SK-N-SH (cell line): ENCODE data around the gene MYDGF. TPM values are rescaled to one million over a fixed set of nuclear protein-coding genes. Genes with fewer than 3 reads are reported as not detected.

Source experiments
- CTCF ChIA-PET: fragments of 300-600, 350-600 bp; formaldehyde crosslinking; extraction: SDS; loops from one replicate; lab custom pipeline; 2021; lab: Yijun Ruan, JAX
- POLR2A ChIA-PET: fragments of 350-600 bp; sonication (Branson Sonifier 250); formaldehyde crosslinking; extraction: SDS; loops from one replicate; lab custom pipeline; 2020; ENCODE audit warnings: antibody characterized with exemption, inconsistent platforms; lab: Yijun Ruan, JAX
- DNase-seq: peaks from one replicate; pipeline ENCODE4 v3.0.0; 2012
- H2AFZ ChIP-seq: fragments of 200-600 bp; sonication (generic); 2 replicates; pipeline ENCODE4 v1.8.1; 2016; ENCODE audit warnings: antibody characterized with exemption, mild to moderate bottlenecking, low read depth
- H3F3A ChIP-seq: fragments of 200-600 bp; sonication (generic); replicated peaks from 2 replicates; pipeline ENCODE3; 2016; ENCODE audit warnings: antibody characterized with exemption, mild to moderate bottlenecking; ENCODE audit not compliant: insufficient read depth
- H3K27ac ChIP-seq, 2 experiments: fragments of 200-500 bp in 1 of 2; fragments of 200-600 bp in 1 of 2; sonication (Bioruptor generic) in 1 of 2; sonication (generic), shearing (Covaris generic) in 1 of 2; 2 replicates each; pipeline versions ENCODE4 v1.5.1 to v1.6.1; 2014 to 2016; ENCODE audit warnings: low read depth in 2 of 2, inconsistent platforms in 1 of 2, low read length in 1 of 2, mild to moderate bottlenecking in 1 of 2, mixed read lengths in 1 of 2
- H3K27me3 ChIP-seq: fragments of 200-600 bp; sonication (generic), shearing (Covaris generic); 2 replicates; pipeline ENCODE4 v1.6.1; 2016; ENCODE audit warnings: mixed run types; ENCODE audit not compliant: insufficient read depth
- H3K36me3 ChIP-seq, 2 experiments: fragments of 200-500 bp in 1 of 2; fragments of 200-600 bp in 1 of 2; sonication (Bioruptor generic) in 1 of 2; sonication (generic) in 1 of 2; replicated peaks in 1 of 2; 2 replicates each; pipeline versions ENCODE3 to v1.5.1; 2014 to 2016; ENCODE audit warnings: low read length in 1 of 2, mild to moderate bottlenecking in 1 of 2; ENCODE audit not compliant: insufficient read depth in 2 of 2, control insufficient read depth in 1 of 2
- H3K4me1 ChIP-seq, 2 experiments: fragments of 200-500 bp in 1 of 2; fragments of 200-600 bp in 1 of 2; sonication (Bioruptor generic) in 1 of 2; sonication (generic), shearing (Covaris generic) in 1 of 2; 2 replicates each; pipeline versions ENCODE4 v1.5.1 to v1.6.1; 2014 to 2016; ENCODE audit warnings: low read depth in 1 of 2, low read length in 1 of 2, mixed run types in 1 of 2; ENCODE audit not compliant: insufficient read depth in 2 of 2, control insufficient read depth in 1 of 2
- H3K4me2 ChIP-seq: fragments of 200-600 bp; sonication (generic), shearing (Covaris generic); 2 replicates; pipeline ENCODE4 v1.6.1; 2017; ENCODE audit warnings: mixed run types
- H3K4me3 ChIP-seq, 2 experiments: fragments of 200-500 bp in 1 of 2; fragments of 200-600 bp in 1 of 2; sonication (Bioruptor generic) in 1 of 2; sonication (generic), shearing (Covaris generic) in 1 of 2; 2 replicates each; pipeline versions ENCODE4 v1.5.1 to v1.8.1; 2014 to 2016; ENCODE audit warnings: low read depth in 2 of 2, inconsistent platforms in 1 of 2, low read length in 1 of 2, mild to moderate bottlenecking in 1 of 2, mixed read lengths in 1 of 2, moderate library complexity in 1 of 2
- H3K79me2 ChIP-seq: fragments of 200-600 bp; sonication (generic); 2 replicates; pipeline ENCODE4 v1.8.1; 2017; ENCODE audit warnings: mild to moderate bottlenecking; ENCODE audit not compliant: insufficient read depth
- H3K9ac ChIP-seq: fragments of 200-600 bp; sonication (generic); 2 replicates; pipeline ENCODE4 v1.6.1; 2017; ENCODE audit warnings: mixed run types
- H3K9me2 ChIP-seq: fragments of 200-600 bp; sonication (generic); 2 replicates; pipeline ENCODE4 v1.6.1; 2017; ENCODE audit warnings: mixed run types
- H3K9me3 ChIP-seq: fragments of 200-600 bp; sonication (generic); 2 replicates; pipeline ENCODE4 v1.6.1; 2017; ENCODE audit warnings: mixed run types, mild to moderate bottlenecking, moderate library complexity
- H4K20me1 ChIP-seq: fragments of 200-600 bp; sonication (generic); 2 replicates; pipeline ENCODE4 v1.6.1; 2017; ENCODE audit warnings: mild to moderate bottlenecking, mixed run types; ENCODE audit not compliant: insufficient read depth
- CHD2 ChIP-seq: fragments of 150-350 bp; IDR thresholded peaks from 2 replicates; pipeline ENCODE4 v1.6.1; 2018; ENCODE audit warnings: low read length; ENCODE audit not compliant: partially characterized antibody
- EP300 ChIP-seq, 2 experiments: IDR thresholded peaks; 2 replicates each; pipeline versions ENCODE4 v1.4.0 to v1.6.1; 2012; ENCODE audit warnings: borderline replicate concordance in 1 of 2, low read depth in 1 of 2, low read length in 1 of 2
- FOXM1 ChIP-seq: IDR thresholded peaks from 2 replicates; pipeline ENCODE4 v1.4.0; 2012; ENCODE audit warnings: low read depth, mild to moderate bottlenecking
- IRF3 ChIP-seq: fragments of 150-350 bp; IDR thresholded peaks from 2 replicates; pipeline ENCODE4 v1.6.1; 2016; ENCODE audit warnings: mild to moderate bottlenecking, low read depth, low read length
- MAX ChIP-seq: IDR thresholded peaks from 2 replicates; pipeline ENCODE4 v1.4.0; 2012; ENCODE audit warnings: low read depth
- NRF1 ChIP-seq: IDR thresholded peaks from 2 replicates; pipeline ENCODE4 v1.6.1; 2012; ENCODE audit warnings: low read depth, mild to moderate bottlenecking, low read length
- PBX3 ChIP-seq: IDR thresholded peaks from 2 replicates; pipeline ENCODE4; 2012
- POLR2AphosphoS5 ChIP-seq: IDR thresholded peaks from 2 replicates; pipeline ENCODE4 v1.6.1; 2012; ENCODE audit warnings: low read depth, low read length
- RCOR1 ChIP-seq: fragments of 150-350 bp; IDR thresholded peaks from 2 replicates; pipeline ENCODE4 v1.6.1; 2017; ENCODE audit warnings: antibody characterized with exemption, low read length
- REST ChIP-seq: IDR thresholded peaks from 2 replicates; pipeline ENCODE4 v1.6.1; 2012; ENCODE audit warnings: mild to moderate bottlenecking, low read depth, low read length, moderate library complexity
- TCF12 ChIP-seq: IDR thresholded peaks from 2 replicates; pipeline ENCODE4 v1.4.0; 2012
- TEAD4 ChIP-seq: IDR thresholded peaks from 2 replicates; pipeline ENCODE4 v1.4.0; 2012; ENCODE audit warnings: mild to moderate bottlenecking, borderline replicate concordance; ENCODE audit not compliant: insufficient read depth
- YY1 ChIP-seq: IDR thresholded peaks from 2 replicates; pipeline ENCODE4 v1.4.0; 2012; ENCODE audit warnings: low read depth, mild to moderate bottlenecking
- ZBTB33 ChIP-seq: IDR thresholded peaks from 2 replicates; pipeline ENCODE4 v1.4.0; 2012; ENCODE audit warnings: low read depth, borderline replicate concordance
- WGBS: methylation state at CpG from one replicate; pipeline ENCODE4 v1.1.6; 2017; ENCODE audit warnings: low lambda C conversion rate; 5-methylcytosine and 5-hydroxymethylcytosine counted together
- polyA plus RNA-seq, 3 experiments: library from polyadenylated mRNA; depleted of rRNA; stranded (reverse); fragments of >200 nt; gene quantifications; 2 replicates each; pipeline ENCODE4 v1.2.3, GENCODE V29; 2012

Gene MYDGF
- polyA plus RNA-seq, 1 of the 3 experiments (the other 2 are of a cell fraction), result 312 TPM

GRCh38 chr19:4662812-4663211, 7.3 kb downstream of the MYDGF start (continued):
- TF ChIP-seq REST (no peak), POLR2AphosphoS5 (no peak), CHD2 (no peak), TEAD4 (no peak), EP300 (IDR thresholded peaks at IDR 0.05; ENCODE audit: borderline replicate concordance in 1 of 2, low read depth in 1 of 2, low read length in 1 of 2) (no peak), PBX3 (no peak), RCOR1 (no peak)

- Histone ChIP-seq H3K4me1 (no peaks in the 10 kb centered on the region), H4K20me1 (no peaks in the 10 kb centered on the region), H3K9ac (no peak overlapping the region), H3K36me3 (peaks cover 23 to 43% of the 10 kb centered on the region in 2 experiments), H3K4me2 (no peak overlapping the region), H3K4me3 (no peak overlapping the region), H3K27ac (no peak overlapping the region), H3K9me2 (no peaks in the 10 kb centered on the region), H3F3A (no peaks in the 10 kb centered on the region), H3K79me2 (peaks cover 9% of the 10 kb centered on the region; the same call in 1 of the 2 replicates), H2AFZ (no peak overlapping the region), H3K9me3 (no peaks in the 10 kb centered on the region), H3K27me3 (no peaks in the 10 kb centered on the region)
- DNase-seq, result no peak
- POLR2A ChIA-PET, result interaction anchor here (0.6 kb wide), 1 partner anchor 30 kb away, joined by 3 read pairs; no protein-coding TSS in a partner anchor
- TF ChIP-seq MAX (no peak), TCF12 (no peak), YY1 (no peak), NRF1 (no peak), TEAD4 (no peak), ZBTB33 (no peak), FOXM1 (no peak), IRF3 (no peak)
- 94% methylated on average over 19 of the region's 20 CpGs for WGBS
- CTCF ChIA-PET, result interaction anchor here (1.0 to 1.1 kb wide), 3 partner anchors 13 to 95 kb away, joined by 3 to 4 read pairs (median 3); no protein-coding TSS in a partner anchor
These were observed 8.0 kb downstream of the MYDGF start for GRCh38 chr19:4662020-4662695.
